HEK293 (cell line): ENCODE results near the gene EXD2.

Experiments
- BCL11B ChIP-seq: fragments of 450-650 bp; formaldehyde crosslinking; IDR thresholded peaks from 2 replicates; pipeline ENCODE4 v1.5.1; 2016; ENCODE audit warnings: low read depth, missing biosample characterization, missing genetic modification characterization
- GFI1B ChIP-seq: fragments of 450-650 bp; formaldehyde crosslinking; IDR thresholded peaks from 2 replicates; pipeline ENCODE4 v1.5.1; 2016; ENCODE audit warnings: missing biosample characterization, missing genetic modification characterization
- GLIS1 ChIP-seq: fragments of 450-650 bp; formaldehyde crosslinking; IDR thresholded peaks from 2 replicates; pipeline ENCODE4 v1.5.1; 2016; ENCODE audit warnings: missing biosample characterization, missing genetic modification characterization
- HOXA7 ChIP-seq: sonication (generic); formaldehyde crosslinking; IDR thresholded peaks from 2 replicates; pipeline ENCODE4 v1.8.1; 2022; ENCODE audit warnings: missing genetic modification reagents, borderline replicate concordance
- KLF1 ChIP-seq: fragments of 450-650 bp; formaldehyde crosslinking; IDR thresholded peaks from 2 replicates; pipeline ENCODE4 v1.5.1; 2016; ENCODE audit warnings: missing biosample characterization, missing genetic modification characterization
- PBX3 ChIP-seq: sonication (generic); formaldehyde crosslinking; IDR thresholded peaks from 2 replicates; pipeline ENCODE4 v1.8.1; 2022; ENCODE audit warnings: mild to moderate bottlenecking, moderate library complexity, missing genetic modification reagents
- PRDM2 ChIP-seq: fragments of 450-650 bp; formaldehyde crosslinking; IDR thresholded peaks from 2 replicates; pipeline ENCODE4 v1.5.1; 2016; ENCODE audit warnings: missing biosample characterization, missing genetic modification characterization, borderline replicate concordance
- PRDM4 ChIP-seq: fragments of 450-650 bp; formaldehyde crosslinking; IDR thresholded peaks from 2 replicates; pipeline ENCODE4 v1.5.1; 2017; ENCODE audit warnings: missing biosample characterization, missing genetic modification characterization
- TRIM28 ChIP-seq: IDR thresholded peaks from 2 replicates; pipeline ENCODE4 v1.6.1; 2011; ENCODE audit warnings: low read length, control low read depth, borderline replicate concordance
- ZBTB20 ChIP-seq: fragments of 450-650 bp; formaldehyde crosslinking; IDR thresholded peaks from 2 replicates; pipeline ENCODE4 v1.5.1; 2016; ENCODE audit warnings: missing biosample characterization, missing genetic modification characterization
- ZFP37 ChIP-seq: fragments of 450-650 bp; formaldehyde crosslinking; IDR thresholded peaks from 2 replicates; pipeline ENCODE4 v1.5.1; 2016; ENCODE audit warnings: missing biosample characterization, missing genetic modification characterization
- ZIC2 ChIP-seq: fragments of 450-650 bp; formaldehyde crosslinking; IDR thresholded peaks from 2 replicates; pipeline ENCODE4 v1.5.1; 2016; ENCODE audit warnings: missing biosample characterization, missing genetic modification characterization
- ZNF146 ChIP-seq: fragments of 450-650 bp; formaldehyde crosslinking; IDR thresholded peaks from 2 replicates; pipeline ENCODE4 v1.5.1; 2016; ENCODE audit warnings: missing biosample characterization, missing genetic modification characterization
- ZNF157 ChIP-seq: fragments of 450-650 bp; formaldehyde crosslinking; IDR thresholded peaks from 2 replicates; pipeline ENCODE4 v1.5.1; 2016; ENCODE audit warnings: missing biosample characterization, missing genetic modification characterization
- ZNF16 ChIP-seq: fragments of 450-650 bp; formaldehyde crosslinking; IDR thresholded peaks from 2 replicates; pipeline ENCODE4 v1.5.1; 2016; ENCODE audit warnings: low read depth, missing biosample characterization, missing genetic modification characterization
- ZNF223 ChIP-seq: fragments of 450-650 bp; formaldehyde crosslinking; IDR thresholded peaks from 2 replicates; pipeline ENCODE4 v1.5.1; 2016; ENCODE audit warnings: missing biosample characterization, missing genetic modification characterization
- ZNF292 ChIP-seq: fragments of 450-650 bp; formaldehyde crosslinking; IDR thresholded peaks from 2 replicates; pipeline ENCODE4 v1.5.1; 2016; ENCODE audit warnings: low read depth, missing biosample characterization, missing genetic modification characterization, borderline replicate concordance
- ZNF391 ChIP-seq: fragments of 450-650 bp; formaldehyde crosslinking; IDR thresholded peaks from 2 replicates; pipeline ENCODE4 v1.5.1; 2016; ENCODE audit warnings: low read depth, missing biosample characterization, missing genetic modification characterization, borderline replicate concordance
- ZNF530 ChIP-seq: fragments of 450-650 bp; formaldehyde crosslinking; IDR thresholded peaks from 2 replicates; pipeline ENCODE4 v1.5.1; 2016; ENCODE audit warnings: low read depth, missing biosample characterization, missing genetic modification characterization
- ZNF549 ChIP-seq: fragments of 450-650 bp; IDR thresholded peaks from 2 replicates; pipeline ENCODE4 v1.5.1; 2018; ENCODE audit warnings: missing biosample characterization, missing genetic modification characterization, mild to moderate bottlenecking, inconsistent platforms, moderate library complexity
- ZNF596 ChIP-seq: fragments of 450-650 bp; IDR thresholded peaks from 2 replicates; pipeline ENCODE4 v1.5.0; 2018; ENCODE audit warnings: missing biosample characterization, mild to moderate bottlenecking, missing genetic modification characterization, moderate library complexity
- ZNF600 ChIP-seq: fragments of 450-650 bp; formaldehyde crosslinking; IDR thresholded peaks from 2 replicates; pipeline ENCODE4 v1.5.1; 2016; ENCODE audit warnings: missing biosample characterization, missing genetic modification characterization
- ZNF610 ChIP-seq: fragments of 450-650 bp; formaldehyde crosslinking; IDR thresholded peaks from 2 replicates; pipeline ENCODE4 v1.5.1; 2016; ENCODE audit warnings: missing biosample characterization, missing genetic modification characterization, borderline replicate concordance
- ZNF658 ChIP-seq: fragments of 450-650 bp; formaldehyde crosslinking; IDR thresholded peaks from 2 replicates; pipeline ENCODE4; 2016; ENCODE audit warnings: missing biosample characterization, missing genetic modification characterization
- ZNF692 ChIP-seq: fragments of 450-650 bp; formaldehyde crosslinking; IDR thresholded peaks from 2 replicates; pipeline ENCODE4 v1.5.1; 2016; ENCODE audit warnings: missing biosample characterization, missing genetic modification characterization
- ZNF704 ChIP-seq: fragments of 450-650 bp; formaldehyde crosslinking; IDR thresholded peaks from 2 replicates; pipeline ENCODE4 v1.5.1; 2016; ENCODE audit warnings: missing biosample characterization, missing genetic modification characterization
- ZNF785 ChIP-seq: fragments of 450-650 bp; formaldehyde crosslinking; IDR thresholded peaks from 2 replicates; pipeline ENCODE4 v1.5.1; 2016; ENCODE audit warnings: missing biosample characterization, missing genetic modification characterization
- ZNF843 ChIP-seq: fragments of 450-650 bp; formaldehyde crosslinking; IDR thresholded peaks from 2 replicates; pipeline ENCODE4 v1.5.1; 2016; ENCODE audit warnings: missing biosample characterization, missing genetic modification characterization
- ZSCAN23 ChIP-seq: fragments of 450-650 bp; formaldehyde crosslinking; IDR thresholded peaks from 2 replicates; pipeline ENCODE4 v1.5.1; 2016; ENCODE audit warnings: missing biosample characterization, missing genetic modification characterization

Gene EXD2

GRCh38 chr14:69191340-69192111 is at the start of gene EXD2 (continued):
- TF ChIP-seq ZSCAN23 (tag by site-specific recombination), result 0 out of 2 replicates have a peak, but pooled peaks have one; percentile 57
- peak; percentile 90 for TF ChIP-seq KLF1 (tag by site-specific recombination)
- TF ChIP-seq PRDM4 (tag by site-specific recombination), result peak; percentile 63; the same call in 1 of the 2 replicates
- TF ChIP-seq ZNF157 (tag by site-specific recombination), result no peak
- peak; percentile 30; the same call in 1 of the 2 replicates for TF ChIP-seq TRIM28
- no peak for TF ChIP-seq ZNF530
- TF ChIP-seq PRDM2, result no peak
- no peak for TF ChIP-seq ZNF610 (tag by site-specific recombination)
- TF ChIP-seq HOXA7, result no peak
- TF ChIP-seq ZNF223 (tag by site-specific recombination), result no peak
- TF ChIP-seq ZNF549, result no peak
- TF ChIP-seq ZNF785 (tag by site-specific recombination), result no peak
- peak; percentile 67 for TF ChIP-seq GLIS1 (tag by site-specific recombination)
- TF ChIP-seq ZBTB20 (tag by site-specific recombination), result peak; percentile 89
- no peak for TF ChIP-seq ZNF16
- TF ChIP-seq ZNF596, result no peak
- peak; percentile 81 for TF ChIP-seq ZIC2
- no peak for TF ChIP-seq ZNF292
- peak; percentile 60; the same call in 1 of the 2 replicates for TF ChIP-seq PBX3 (CRISPR knock-in tag)
- TF ChIP-seq ZNF391 (tag by site-specific recombination), result peak; percentile 83
- TF ChIP-seq ZNF704 (tag by site-specific recombination), result no peak
- TF ChIP-seq ZNF600, result peak; percentile 78
- no peak for TF ChIP-seq ZNF146
- TF ChIP-seq ZNF658 (tag by site-specific recombination), result no peak
- peak; percentile 71; the same call in 1 of the 2 replicates for TF ChIP-seq ZNF843 (tag by site-specific recombination)
- TF ChIP-seq GFI1B (tag by site-specific recombination), result no peak
- TF ChIP-seq BCL11B (tag by site-specific recombination), result peak; percentile 64
- TF ChIP-seq ZFP37 (tag by site-specific recombination), result peak; percentile 96
- peak; percentile 70; the same call in 1 of the 2 replicates for TF ChIP-seq ZNF692
